ENCODE data around the gene FAM174A.

The FAM174A gene

GRCh38 chr5:100535060-100536005 is at the start of gene FAM174A:
TSS of gene FAM174A (plus strand) at chr5:100535374. CDS start at chr5:100535531, 157 bp downstream.
- peak; percentile 96 for DNase-seq (ENCODE audit: low spot score)

- no peak for DNase-seq (ENCODE audit: low spot score)
Observed at GRCh38 chr5:100493996-100494395, 41.2 kb upstream of the FAM174A start.

GRCh38 chr5:100496296-100496695 is 38.9 kb upstream of the FAM174A start:
- no peak for DNase-seq (ENCODE audit: low spot score)

- no peak for DNase-seq (ENCODE audit: low spot score)
Observed at GRCh38 chr5:100502684-100503083, 32.5 kb upstream of the FAM174A start.

- DNase-seq (ENCODE audit: low spot score): no peak
Observed at GRCh38 chr5:100505984-100506670, 29.0 kb upstream of the FAM174A start.

- no peak for DNase-seq (ENCODE audit: low spot score)
Observed at GRCh38 chr5:100516285-100516684, 18.9 kb upstream of the FAM174A start.

GRCh38 chr5:100517301-100517974 is 17.7 kb upstream of the FAM174A start:
- no peak for DNase-seq (ENCODE audit: low spot score)

- DNase-seq (ENCODE audit: low spot score): no peak
Observed at GRCh38 chr5:100518377-100518776, 16.8 kb upstream of the FAM174A start.

GRCh38 chr5:100519075-100519474 is 16.1 kb upstream of the FAM174A start:
- no peak for DNase-seq (ENCODE audit: low spot score)

GRCh38 chr5:100520348-100520747 is 14.8 kb upstream of the FAM174A start:
- no peak for DNase-seq (ENCODE audit: low spot score)

- no peak for DNase-seq (ENCODE audit: low spot score)
Observed at GRCh38 chr5:100537946-100538345, 2.8 kb downstream of the FAM174A start.

- no peak for DNase-seq (ENCODE audit: low spot score)
Observed at GRCh38 chr5:100539519-100539918, 4.3 kb downstream of the FAM174A start.

- DNase-seq (ENCODE audit: low spot score): no peak
Observed at GRCh38 chr5:100542086-100542485, 6.9 kb downstream of the FAM174A start.

GRCh38 chr5:100546001-100546400 is 10.8 kb downstream of the FAM174A start:
- no peak for DNase-seq (ENCODE audit: low spot score)

- no peak for DNase-seq (ENCODE audit: low spot score)
Observed at GRCh38 chr5:100550531-100551051, 15.4 kb downstream of the FAM174A start.

- no peak for DNase-seq (ENCODE audit: low spot score)
Observed at GRCh38 chr5:100551183-100551582, 16.0 kb downstream of the FAM174A start.

- no peak for DNase-seq (ENCODE audit: low spot score)
Observed at GRCh38 chr5:100553209-100553608, 18.0 kb downstream of the FAM174A start.

- DNase-seq (ENCODE audit: low spot score): no peak
Observed at GRCh38 chr5:100560860-100561259, 25.7 kb downstream of the FAM174A start.

GRCh38 chr5:100562821-100563220 is 27.6 kb downstream of the FAM174A start:
- no peak for DNase-seq (ENCODE audit: low spot score)

- DNase-seq (ENCODE audit: low spot score): no peak
Observed at GRCh38 chr5:100566382-100567141, 31.4 kb downstream of the FAM174A start.

GRCh38 chr5:100574716-100575115 is 39.5 kb downstream of the FAM174A start:
- DNase-seq (ENCODE audit: low spot score): no peak

- DNase-seq (ENCODE audit: low spot score): no peak
Observed at GRCh38 chr5:100575815-100576214, 40.6 kb downstream of the FAM174A start.

Measured in CD4-positive, alpha-beta T cell treated with Interleukin-15 for 4 hours (primary cell).